HG03565 (cell line): ENCODE data around the gene RNF135.
"Not testable (repeated sequence)": the region's sequence is repeated elsewhere in the genome, so short reads cannot be mapped to it uniquely, and the experiment has no call there.

ENCODE experiments used
- ATAC-seq: cut with Tn5 transposase; IDR thresholded peaks from one replicate; pipeline ENCODE4 v1.9.1; 2021; ENCODE audit warnings: mild to moderate bottlenecking, moderate library complexity; ENCODE audit not compliant: unreplicated experiment

RNF135 gene

GRCh38 chr17:30954046-30954830 lies 16.6 kb upstream of the RNF135 start:
- ATAC-seq: no peak

- no peak for ATAC-seq
Measured at GRCh38 chr17:30956764-30957374, 14.0 kb upstream of the RNF135 start.

- ATAC-seq: no peak
Measured at GRCh38 chr17:30957741-30958140, 13.1 kb upstream of the RNF135 start.

- no peak for ATAC-seq
Measured at GRCh38 chr17:30958187-30958586, 12.7 kb upstream of the RNF135 start.

GRCh38 chr17:30961209-30962188 lies 9.3 kb upstream of the RNF135 start:
- ATAC-seq: peak; percentile 67

GRCh38 chr17:30964312-30964711 lies 6.5 kb upstream of the RNF135 start:
- not testable (repeated sequence) for ATAC-seq

- ATAC-seq: no peak
Measured at GRCh38 chr17:30964876-30965275, 6.0 kb upstream of the RNF135 start.

GRCh38 chr17:30965686-30966085 lies 5.2 kb upstream of the RNF135 start:
- no peak for ATAC-seq

GRCh38 chr17:30967911-30968310 lies 2.9 kb upstream of the RNF135 start:
- ATAC-seq: not testable (repeated sequence)

- no peak for ATAC-seq
Measured at GRCh38 chr17:30969989-30970830, 629 bp upstream of the RNF135 start.

GRCh38 chr17:30975042-30975820 lies 4.4 kb downstream of the RNF135 start:
- ATAC-seq: no peak

- not testable (repeated sequence) for ATAC-seq
Measured at GRCh38 chr17:30979919-30980318, 9.1 kb downstream of the RNF135 start.

- no peak for ATAC-seq
Measured at GRCh38 chr17:30981531-30982519, 11.0 kb downstream of the RNF135 start.

- ATAC-seq: no peak
Measured at GRCh38 chr17:30982855-30983254, 12.0 kb downstream of the RNF135 start.

- ATAC-seq: no peak
Measured at GRCh38 chr17:30990458-30990857, 19.6 kb downstream of the RNF135 start.

- no peak for ATAC-seq
Measured at GRCh38 chr17:30992551-30992950, 21.7 kb downstream of the RNF135 start.

GRCh38 chr17:30995347-30995746 lies 24.5 kb downstream of the RNF135 start:
- ATAC-seq: no peak

- ATAC-seq: no peak
Measured at GRCh38 chr17:30996486-30996885, 25.6 kb downstream of the RNF135 start.
